B cell (primary cell): ENCODE measurements around the gene KCNJ5. TPM values are rescaled to one million over a fixed set of nuclear protein-coding genes. Genes with fewer than 3 reads are reported as not detected.

Experiments
- ATAC-seq: fragments of 200-7000 bp; cut with Tn5 transposase; one replicate; pipeline ENCODE4 v1.10.0; 2021; ENCODE audit warnings: low read depth, mild to moderate bottlenecking, moderate number of reproducible peaks, moderate library complexity
- CTCF ChIA-PET: fragments of 350-600 bp; sonication (Branson Sonifier 250); formaldehyde crosslinking; loops from one replicate; lab custom pipeline; 2021; ENCODE audit warnings: antibody characterized with exemption, inconsistent platforms; lab: Charles Lee
- POLR2A ChIA-PET: fragments of 350-600 bp; sonication (Branson Sonifier 250); formaldehyde crosslinking; loops from one replicate; lab custom pipeline; 2021; ENCODE audit warnings: antibody characterized with exemption; lab: Charles Lee
- DNase-seq: peaks from one replicate; pipeline ENCODE4 v3.0.0; 2013
- H2AFZ ChIP-seq: 2 replicates; pipeline ENCODE4 v1.6.1; 2012; ENCODE audit warnings: mild to moderate bottlenecking, low read depth, low read length; ENCODE audit not compliant: insufficient read depth, poor library complexity, severe bottlenecking
- H3K27ac ChIP-seq, 2 donors: 1 replicate in 1 of 2; 2 replicates in 1 of 2; pipeline ENCODE4 v1.5.1; 2012 to 2013; ENCODE audit warnings: low read length in 2 of 2, mild to moderate bottlenecking in 2 of 2, moderate library complexity in 1 of 2
- H3K27me3 ChIP-seq, 4 experiments: fragments of 200-600 bp in 1 of 4; sonication (generic) in 1 of 4; replicated peaks in 1 of 4; 1 replicate in 2 of 4; 2 replicates in 2 of 4; pipeline versions ENCODE4 v1.6.1 to v1.7.0; 2013 to 2016; ENCODE audit warnings: low read length in 3 of 4, mild to moderate bottlenecking in 2 of 4, mixed read lengths in 1 of 4, moderate library complexity in 1 of 4; ENCODE audit not compliant: insufficient read depth in 4 of 4, control insufficient read depth in 3 of 4; ENCODE audit errors: control extremely low read depth in 1 of 4
- H3K36me3 ChIP-seq, 2 experiments: replicated peaks in 1 of 2; 1 replicate in 1 of 2; 2 replicates in 1 of 2; pipeline versions ENCODE4 v1.6.1 to v1.7.1; 2013; ENCODE audit warnings: low read length in 1 of 2; ENCODE audit not compliant: insufficient read depth in 2 of 2, control insufficient read depth in 1 of 2; ENCODE audit errors: control extremely low read depth in 1 of 2, extremely low read depth in 1 of 2
- H3K4me1 ChIP-seq, 2 donors: fragments of 200-600 bp in 1 of 2; sonication (generic) in 1 of 2; 1 replicate in 1 of 2; 2 replicates in 1 of 2; pipeline versions ENCODE4 v1.5.1 to v1.6.1; 2013 to 2017; ENCODE audit warnings: low read length in 2 of 2; ENCODE audit not compliant: control insufficient read depth in 2 of 2, insufficient read depth in 2 of 2
- H3K4me2 ChIP-seq: replicated peaks from 2 replicates; pipeline ENCODE3; 2012; ENCODE audit warnings: mild to moderate bottlenecking, low read depth, low read length; ENCODE audit not compliant: poor library complexity, severe bottlenecking
- H3K4me3 ChIP-seq, 5 experiments: fragments of 200-600 bp in 1 of 5; sonication (generic) in 1 of 5; 1 replicate in 3 of 5; 2 replicates in 2 of 5; pipeline versions ENCODE4 v1.5.1 to v1.7.0; 2011 to 2016; ENCODE audit warnings: low read length in 4 of 5, mild to moderate bottlenecking in 4 of 5, low read depth in 2 of 5, control low read depth in 1 of 5, moderate library complexity in 1 of 5; ENCODE audit not compliant: insufficient read depth in 1 of 5; ENCODE audit errors: control extremely low read depth in 1 of 5, extremely low read depth in 1 of 5
- H3K79me2 ChIP-seq: fragments of 200-600 bp; sonication (generic); one replicate; pipeline ENCODE4 v1.6.0; 2016; ENCODE audit warnings: low read length; ENCODE audit not compliant: control insufficient read depth, insufficient read depth
- H3K9ac ChIP-seq: fragments of 200-600 bp; sonication (generic); 2 replicates; pipeline ENCODE4 v1.6.1; 2017; ENCODE audit warnings: mild to moderate bottlenecking, low read length, moderate library complexity
- H3K9me3 ChIP-seq, 3 donors: one replicate each; pipeline versions ENCODE4 v1.6.1 to v1.7.1; 2013; ENCODE audit warnings: low read length in 2 of 3; ENCODE audit not compliant: control insufficient read depth in 2 of 3, insufficient read depth in 1 of 3; ENCODE audit errors: control extremely low read depth in 1 of 3
- H4K20me1 ChIP-seq: 2 replicates; pipeline ENCODE4 v1.6.0; 2012; ENCODE audit warnings: mild to moderate bottlenecking, low read length; ENCODE audit not compliant: insufficient read depth, control insufficient read depth, poor library complexity, severe bottlenecking
- H3K27ac Mint-ChIP-seq: one replicate; pipeline ENCODE4 v1.8.0; 2021; ENCODE audit warnings: mixed read lengths
- H3K27me3 Mint-ChIP-seq: one replicate; pipeline ENCODE4 v1.8.0; 2021; ENCODE audit warnings: mixed read lengths
- H3K4me1 Mint-ChIP-seq: one replicate; pipeline ENCODE4 v1.8.0; 2021; ENCODE audit warnings: mixed read lengths
- H3K4me3 Mint-ChIP-seq: one replicate; pipeline ENCODE4 v1.8.0; 2021; ENCODE audit warnings: mixed read lengths
- H3K9me3 Mint-ChIP-seq: one replicate; pipeline ENCODE4 v1.8.0; 2022; ENCODE audit warnings: mixed read lengths; ENCODE audit not compliant: insufficient read depth
- EZH2 ChIP-seq: IDR thresholded peaks from 2 replicates; pipeline ENCODE4 v1.6.1; 2012; ENCODE audit warnings: borderline replicate concordance, low read depth, mild to moderate bottlenecking, moderate library complexity, low read length; ENCODE audit not compliant: insufficient read depth, poor library complexity, severe bottlenecking
- WGBS: methylation state at CpG from one replicate; pipeline ENCODE4 v1.1.5; 2013; ENCODE audit warnings: missing lambda C conversion rate; ENCODE audit not compliant: insufficient coverage; 5-methylcytosine and 5-hydroxymethylcytosine counted together
- intact Hi-C: fragments of 100-400 bp; cut with micrococcal nuclease; formaldehyde crosslinking; loops from one replicate; pipeline ENCODE4 v1.10.0; 2022
- polyA plus RNA-seq: library from polyadenylated mRNA; depleted of rRNA; stranded (reverse); fragments of >200 nt; gene quantifications from 2 replicates; pipeline ENCODE4 v1.2.3, GENCODE V29; 2012
- total RNA-seq, 2 donors: library from RNA; stranded (reverse); fragments of 120-200 nt in 1 of 2; gene quantifications; 1 replicate in 1 of 2; 2 replicates in 1 of 2; pipeline versions ENCODE4 v1.2.3 to v1.2.4, GENCODE V29; 2013 to 2022
- TF ChIP-seq, protein P1 (sequence below): fragments of 200-600 bp; IDR thresholded peaks from one replicate; pipeline ENCODE4 v1.8.0; 2022; ENCODE audit warnings: antibody characterized with exemption, mild to moderate bottlenecking

KCNJ5 gene
- total and polyA plus RNA-seq, 2 donors (not counting 1 experiment from before 2014, with no cell fraction given): 0.01 TPM; not detected in 1

DNA sequence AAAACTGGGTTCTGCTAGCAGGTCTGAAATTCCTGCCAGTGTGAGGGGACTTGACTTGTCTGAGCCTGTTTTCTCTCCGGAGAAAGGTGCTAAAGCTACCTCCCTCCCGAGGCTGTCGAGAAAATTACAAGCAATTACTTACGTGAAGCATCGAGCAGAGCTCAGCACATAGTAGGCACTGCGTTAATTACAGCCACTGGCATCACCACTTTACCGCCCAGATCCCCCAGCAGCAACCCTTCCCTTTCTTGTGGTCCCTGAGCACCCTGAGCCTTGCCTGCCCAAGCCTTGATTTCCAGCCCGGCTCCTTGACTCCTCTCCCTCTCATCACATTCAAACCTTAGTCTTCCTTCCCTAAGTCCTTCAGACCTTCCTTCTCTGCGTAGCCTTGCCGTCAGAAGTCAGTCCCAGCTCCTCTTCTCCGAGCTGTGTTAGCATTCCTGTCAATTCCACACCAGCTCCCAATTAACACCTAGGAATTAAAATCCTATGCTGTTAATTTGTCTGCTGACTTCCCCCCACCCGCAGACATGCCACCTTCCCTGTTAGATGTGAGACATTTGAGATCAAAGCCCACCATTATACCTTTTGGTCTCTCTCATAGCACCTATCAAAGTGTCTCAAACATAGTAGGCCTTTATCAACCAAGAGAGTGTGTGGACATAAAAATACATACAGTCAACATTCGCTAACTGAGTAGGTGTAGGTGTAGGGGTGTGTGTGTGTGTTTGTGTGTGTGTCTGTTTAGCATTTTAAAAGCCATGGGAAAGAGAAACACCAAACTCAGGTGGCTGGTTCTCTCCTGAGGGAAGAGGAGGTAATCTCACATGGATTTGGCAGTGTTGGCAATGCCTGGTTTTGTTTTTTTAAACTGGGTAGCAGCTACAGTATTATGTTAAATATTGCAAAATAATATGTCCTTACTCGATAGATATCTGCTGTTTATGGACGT is 2.8 kb upstream of the KCNJ5 start:
- H3K9ac ChIP-seq: no peak overlapping the region
- ChIA-PET POLR2A (no interaction called here), CTCF (interaction anchor here (0.6 to 10.9 kb wide), 5 partner anchors 15 to 68 kb away, joined by 3 to 315 read pairs (median 4); no protein-coding TSS in a partner anchor)
- no peaks in the 10 kb centered on the region for H3K79me2 ChIP-seq
- H3K4me1 Mint-ChIP-seq: peaks cover 22% of the 10 kb centered on the region
- H3K4me2 ChIP-seq: no peak overlapping the region
- no peak overlapping the region for H3K27ac Mint-ChIP-seq
- TF ChIP-seq, protein P1, sequence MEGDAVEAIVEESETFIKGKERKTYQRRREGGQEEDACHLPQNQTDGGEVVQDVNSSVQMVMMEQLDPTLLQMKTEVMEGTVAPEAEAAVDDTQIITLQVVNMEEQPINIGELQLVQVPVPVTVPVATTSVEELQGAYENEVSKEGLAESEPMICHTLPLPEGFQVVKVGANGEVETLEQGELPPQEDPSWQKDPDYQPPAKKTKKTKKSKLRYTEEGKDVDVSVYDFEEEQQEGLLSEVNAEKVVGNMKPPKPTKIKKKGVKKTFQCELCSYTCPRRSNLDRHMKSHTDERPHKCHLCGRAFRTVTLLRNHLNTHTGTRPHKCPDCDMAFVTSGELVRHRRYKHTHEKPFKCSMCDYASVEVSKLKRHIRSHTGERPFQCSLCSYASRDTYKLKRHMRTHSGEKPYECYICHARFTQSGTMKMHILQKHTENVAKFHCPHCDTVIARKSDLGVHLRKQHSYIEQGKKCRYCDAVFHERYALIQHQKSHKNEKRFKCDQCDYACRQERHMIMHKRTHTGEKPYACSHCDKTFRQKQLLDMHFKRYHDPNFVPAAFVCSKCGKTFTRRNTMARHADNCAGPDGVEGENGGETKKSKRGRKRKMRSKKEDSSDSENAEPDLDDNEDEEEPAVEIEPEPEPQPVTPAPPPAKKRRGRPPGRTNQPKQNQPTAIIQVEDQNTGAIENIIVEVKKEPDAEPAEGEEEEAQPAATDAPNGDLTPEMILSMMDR: no peak
- TF ChIP-seq EZH2: no peak
- ATAC-seq (no peak), DNase-seq (no peak)
- no peak overlapping the region for H3K4me3 Mint-ChIP-seq
- peaks cover 0 to 84% (median 58%) of the 10 kb centered on the region in 4 experiments for H3K27me3 ChIP-seq
- H3K27me3 Mint-ChIP-seq: peaks cover 77% of the 10 kb centered on the region
- H3K36me3 ChIP-seq: no peaks in the 10 kb centered on the region
- no peak overlapping the region for H3K27ac ChIP-seq
- peaks cover 0 to 10% (median 0%) of the 10 kb centered on the region in 3 donors for H3K9me3 ChIP-seq
- no peaks in the 10 kb centered on the region for H4K20me1 ChIP-seq
- H3K4me3 ChIP-seq: no peak overlapping the region
- WGBS: 90% methylated on average over 11 of the region's 15 CpGs
- intact Hi-C loops: no loop called here
- no peak overlapping the region for H2AFZ ChIP-seq
- peaks cover 22 to 33% of the 10 kb centered on the region in 2 donors for H3K4me1 ChIP-seq
- no peaks in the 10 kb centered on the region for H3K9me3 Mint-ChIP-seq
